Stimulated activated CD4-positive, alpha-beta T cell treated with anti-CD3 and anti-CD28 coated beads, Interleukin-4, amount 100 ng/mL, for 4 hours (primary cell): ENCODE data around the gene APOL1.

Experiments used
- DNase-seq, 2 experiments: peaks; one replicate each; pipeline ENCODE4 v3.0.0-alpha.2; 2020

Gene APOL1

DNA sequence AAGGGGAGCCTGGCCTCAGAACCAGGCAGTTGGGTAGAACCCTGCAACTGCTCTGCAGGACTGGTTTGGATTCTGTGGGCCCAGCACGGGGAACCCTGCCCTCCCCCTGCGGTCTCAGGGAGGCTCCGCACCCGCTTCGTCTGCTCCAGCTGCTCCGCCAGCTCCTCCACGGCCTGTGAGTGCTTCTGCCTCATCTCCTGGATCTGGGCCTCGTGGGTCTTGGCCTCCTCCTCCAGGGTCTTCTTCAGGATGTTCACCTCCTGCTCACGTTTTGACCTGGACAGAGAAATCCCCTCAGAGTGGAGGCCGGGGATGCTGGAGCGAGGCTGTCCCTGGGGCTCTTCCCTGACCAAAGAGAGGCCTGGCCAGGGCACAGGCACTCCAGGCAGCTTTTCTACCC, 41.9 kb downstream of the APOL1 start:
- DNase-seq, result no peak

DNA sequence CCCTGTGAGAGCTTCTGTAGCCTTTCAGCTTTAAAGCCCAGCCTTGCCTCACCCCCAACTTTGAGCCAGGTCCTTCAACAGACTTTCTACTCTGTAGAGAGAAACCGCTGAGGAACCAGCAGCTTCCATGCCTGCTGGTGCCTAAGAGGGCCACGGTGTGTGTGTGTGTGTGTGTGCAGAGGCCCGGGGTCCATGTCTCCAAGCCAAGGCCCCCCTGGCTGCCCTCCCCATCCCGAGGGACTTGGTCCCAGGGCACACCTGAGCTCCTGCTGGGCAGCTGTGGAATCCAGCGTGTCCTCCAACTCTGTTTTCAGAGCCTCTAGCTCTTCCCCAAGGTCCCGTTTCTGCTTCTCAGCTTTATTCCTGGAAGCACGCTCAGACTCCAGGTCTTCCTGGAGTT, 42.3 kb downstream of the APOL1 start:
- DNase-seq, result no peak

DNA sequence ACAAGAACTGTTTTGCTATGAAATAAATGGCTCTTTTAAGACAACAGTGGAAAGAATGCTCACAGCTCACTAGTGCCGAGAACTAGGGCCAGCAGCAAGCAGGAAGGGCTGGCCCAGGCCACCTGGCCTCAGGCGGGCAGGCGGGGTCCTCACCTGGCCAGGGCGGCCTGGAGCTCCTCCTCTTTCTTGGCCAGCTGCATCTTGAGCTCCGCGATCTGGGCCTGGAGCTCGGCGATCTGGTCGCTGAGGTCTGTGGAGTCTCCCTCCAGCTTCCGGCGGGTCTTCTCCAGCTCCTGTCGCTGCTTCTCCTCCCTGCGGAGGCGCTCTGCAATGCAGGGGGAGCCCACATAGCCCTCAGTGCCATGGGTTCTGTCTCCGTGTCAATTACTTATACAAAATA, 43.8 kb downstream of the APOL1 start:
- no peak for DNase-seq

DNA sequence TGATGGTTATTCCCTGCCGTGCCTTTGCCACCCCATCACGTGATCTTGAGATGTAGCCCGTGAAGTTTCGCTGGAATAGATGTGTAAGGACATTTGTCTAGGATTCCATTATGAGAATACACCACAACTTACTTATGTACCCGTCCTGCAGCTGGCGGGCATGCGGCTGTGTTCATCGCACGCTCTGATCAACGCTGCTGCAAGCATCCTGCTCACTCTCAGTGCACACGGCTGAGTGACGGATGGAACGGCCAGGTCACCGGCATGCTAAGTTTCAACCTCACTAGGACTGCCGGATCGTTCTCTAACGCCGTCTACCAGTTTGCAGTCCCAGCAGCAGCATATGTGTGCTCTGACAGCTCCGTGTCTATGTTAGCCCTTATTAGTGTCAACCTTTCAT, 44.6 kb downstream of the APOL1 start:
- DNase-seq, result no peak

DNA sequence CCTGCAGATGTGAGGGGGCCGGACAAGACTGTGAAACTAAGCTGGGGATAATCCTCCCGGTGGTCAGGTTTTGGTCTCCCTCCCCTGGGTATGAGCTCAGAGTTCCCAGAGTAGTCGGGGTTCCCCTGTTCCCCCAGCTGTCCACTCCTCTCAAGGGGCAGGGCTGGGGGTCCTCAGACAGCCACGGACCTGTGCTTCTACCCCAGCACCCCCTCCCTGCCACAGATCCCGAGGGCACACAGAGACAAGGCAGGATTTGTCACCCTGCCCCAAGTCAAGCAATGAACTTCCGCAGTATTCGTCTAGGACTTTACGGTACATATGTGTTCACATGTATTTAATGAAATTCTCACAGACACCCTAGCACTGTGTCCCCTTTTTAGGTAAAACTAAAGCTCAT, 45.2 kb downstream of the APOL1 start:
- no peak for DNase-seq

DNA sequence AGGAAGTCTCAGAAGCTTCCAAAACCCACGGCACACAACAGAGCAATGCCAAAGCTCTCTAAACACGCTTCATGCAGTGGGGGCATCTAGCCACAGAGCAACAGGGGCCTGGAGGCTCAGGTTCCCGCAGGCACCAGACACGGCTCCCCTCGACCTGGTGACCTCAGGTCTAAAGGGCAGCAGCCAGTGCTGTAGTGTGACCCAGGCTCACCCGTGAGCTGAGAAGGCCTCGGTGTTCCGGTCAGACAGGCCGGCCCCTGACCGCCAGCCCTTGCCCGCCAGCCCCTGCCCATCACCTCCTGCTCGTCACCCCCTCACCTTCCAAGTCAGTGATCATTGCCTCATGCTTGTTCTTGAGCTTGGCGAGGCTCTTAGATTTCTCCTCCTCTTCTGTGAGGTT, 45.7 kb downstream of the APOL1 start:
- no peak for DNase-seq

DNA sequence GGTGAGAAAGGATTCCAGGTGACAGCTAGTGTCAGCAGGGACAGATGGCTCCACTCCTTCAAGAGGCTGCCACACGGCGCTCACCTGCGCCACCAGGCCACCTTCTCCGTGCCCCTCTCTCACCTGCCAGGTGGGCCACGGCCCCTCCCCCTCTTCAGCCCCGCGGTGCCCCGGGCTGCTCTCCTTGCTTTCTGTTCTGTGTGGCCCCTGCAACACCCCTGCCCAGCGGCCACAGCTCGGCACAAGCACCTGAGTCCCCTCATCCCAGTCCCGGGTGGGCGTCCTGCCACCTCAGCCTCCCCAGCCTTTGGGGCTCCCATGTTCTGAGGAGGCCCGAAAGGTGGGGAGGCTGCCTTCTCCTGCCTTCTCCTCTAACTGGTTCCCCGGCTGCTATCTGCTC, 46.4 kb downstream of the APOL1 start:
- no peak for DNase-seq

DNA sequence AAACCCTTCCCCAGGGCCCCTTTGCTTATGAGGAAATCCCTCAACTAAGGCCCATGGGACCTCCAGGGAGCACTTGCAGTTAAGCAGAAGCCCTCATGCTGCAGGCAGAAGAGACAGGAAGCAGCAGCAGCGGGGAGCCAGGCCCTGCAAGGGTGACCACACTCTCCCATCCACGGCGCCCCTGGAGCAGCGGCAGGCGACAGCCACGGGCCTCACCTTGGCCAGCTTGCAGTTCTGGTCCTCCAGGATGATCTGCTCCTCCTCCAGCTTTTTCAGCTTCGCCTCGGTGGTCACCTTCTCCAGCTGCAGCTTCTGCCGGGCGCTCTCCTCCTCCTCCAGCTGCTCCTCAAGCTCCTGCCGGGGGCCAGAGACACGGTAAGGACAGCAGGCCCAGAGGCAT, 47.0 kb downstream of the APOL1 start:
- DNase-seq, result no peak

DNA sequence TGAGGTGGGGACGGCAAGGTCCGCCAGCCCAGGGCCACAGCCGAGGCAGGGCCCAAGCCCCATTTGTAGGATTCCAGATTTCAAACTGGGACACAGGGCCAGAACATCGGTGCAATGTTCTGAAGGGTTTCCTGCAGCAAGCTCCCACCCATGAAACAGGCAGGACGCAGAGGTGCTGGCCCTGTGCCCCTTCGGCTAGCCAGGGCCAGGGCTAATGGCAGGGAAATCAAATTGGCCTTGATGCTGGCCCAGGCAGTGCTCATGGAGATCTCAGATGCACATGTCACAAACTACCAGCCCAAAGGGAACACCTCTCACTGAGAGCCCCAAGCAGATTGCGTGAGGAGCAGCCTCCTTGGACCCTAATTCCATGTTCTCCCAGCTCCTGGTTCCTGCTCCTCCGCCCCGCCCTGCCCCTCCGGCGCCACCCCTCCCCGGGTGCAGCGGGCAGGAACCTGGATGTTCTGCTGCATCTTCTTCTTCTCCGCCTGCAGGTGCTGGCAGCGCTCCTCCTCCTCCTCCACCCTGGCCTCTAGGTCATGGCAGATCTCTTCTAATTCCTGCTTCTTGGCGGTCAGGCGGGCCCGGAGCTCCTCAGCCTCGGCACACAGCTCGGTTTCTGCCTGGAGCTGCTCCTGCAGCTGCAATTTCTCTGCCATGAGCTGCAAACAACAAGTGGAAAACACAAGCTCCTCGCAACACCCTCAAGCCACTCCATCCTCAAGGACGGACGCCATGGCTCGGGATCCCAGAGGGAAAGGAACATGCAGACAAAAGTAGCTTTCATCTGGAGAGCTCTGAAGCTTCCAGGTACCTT, 47.7 kb downstream of the APOL1 start:
- no peak for DNase-seq

DNA sequence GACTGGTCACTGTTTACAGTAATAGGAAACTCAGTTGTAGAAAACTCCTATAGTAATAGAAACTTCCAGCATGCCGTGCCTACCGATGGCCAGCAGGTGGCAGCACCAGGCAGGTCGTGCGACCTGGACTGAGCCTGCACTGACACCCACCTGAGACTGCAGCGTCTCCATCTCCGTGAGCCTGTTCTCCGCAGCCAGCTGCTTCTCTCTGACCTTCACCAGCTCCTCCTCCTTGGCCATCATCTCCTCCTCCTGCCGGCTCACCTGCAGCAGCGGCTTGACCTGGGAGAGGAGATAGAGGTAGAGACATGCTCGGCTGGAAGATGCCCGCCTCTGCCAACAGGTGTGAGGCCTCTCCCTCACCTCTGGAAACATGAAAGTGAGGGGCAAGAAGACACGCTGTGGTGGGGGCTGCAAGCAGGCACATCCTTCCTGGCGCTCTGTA, 48.5 kb downstream of the APOL1 start:
- peak; percentile 77 to 81 for DNase-seq

DNA sequence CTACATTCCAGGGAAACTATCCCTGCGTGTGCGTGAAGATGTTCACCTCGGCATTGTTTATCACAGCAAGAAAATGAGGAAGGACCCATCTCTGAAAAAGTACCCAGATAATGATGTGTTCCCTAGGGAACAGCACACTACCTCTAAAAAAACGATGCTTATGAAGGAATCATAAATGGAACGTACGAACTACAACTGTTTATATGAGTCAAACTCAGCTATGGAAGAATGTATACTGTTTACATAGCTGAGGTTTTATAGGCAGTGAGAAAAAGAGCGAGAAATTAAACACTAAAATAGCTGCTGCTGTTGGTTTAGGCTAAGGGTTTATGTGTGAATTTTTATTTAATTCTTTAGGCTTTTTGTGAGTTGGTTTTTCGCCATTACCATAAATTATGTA, 48.9 kb downstream of the APOL1 start:
- no peak for DNase-seq

DNA sequence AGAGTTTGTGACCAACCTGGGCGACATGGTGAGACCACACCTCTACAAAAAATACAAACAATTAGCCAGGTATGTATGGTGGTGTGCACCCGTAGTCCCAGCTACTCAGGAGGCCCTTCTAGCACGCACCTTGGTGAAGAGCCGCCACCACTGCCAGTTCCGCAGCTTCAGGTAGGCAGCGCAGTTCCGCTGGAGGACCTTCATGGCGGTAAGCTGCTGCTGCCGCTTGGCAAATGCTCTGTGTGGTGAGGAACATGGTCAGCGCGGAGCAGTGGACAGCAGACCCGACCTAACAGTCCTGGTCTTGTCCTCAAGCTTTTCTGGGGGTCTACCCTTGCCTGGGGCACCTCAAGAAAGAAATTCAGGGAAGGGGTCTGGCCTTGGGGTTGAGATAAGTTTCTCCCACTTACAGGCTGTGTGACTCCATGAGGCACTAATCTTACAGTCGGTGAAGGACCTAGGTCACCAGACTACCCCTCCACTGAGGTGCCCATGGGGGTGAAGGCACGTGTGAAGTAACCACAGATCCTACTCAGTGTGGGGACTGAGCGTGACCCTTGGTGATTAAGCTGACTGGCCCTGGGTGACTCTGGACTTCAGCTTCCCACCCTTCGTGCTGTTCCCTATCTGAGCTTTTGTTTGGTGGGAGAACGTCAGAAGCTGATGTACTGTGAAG, 49.6 kb downstream of the APOL1 start:
- no peak for DNase-seq

DNA sequence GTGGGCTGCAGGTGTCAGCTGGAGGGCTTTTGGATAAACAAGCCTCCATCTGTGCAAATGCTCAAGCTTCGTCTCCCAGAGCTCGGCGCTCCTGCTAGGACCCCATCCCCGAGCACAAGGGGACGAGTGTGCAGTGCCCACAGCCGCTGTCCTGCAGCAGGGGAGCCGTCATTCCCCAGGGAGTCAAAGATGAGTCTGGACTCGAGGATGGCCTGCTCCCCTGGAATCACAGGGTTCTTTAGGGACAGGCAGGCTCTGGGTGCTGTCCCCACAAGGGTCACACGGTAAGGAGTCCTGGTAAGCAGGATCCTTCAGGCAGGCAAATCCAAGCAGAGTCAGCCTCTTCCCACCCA, 50.2 kb downstream of the APOL1 start:
- DNase-seq, result no peak

DNA sequence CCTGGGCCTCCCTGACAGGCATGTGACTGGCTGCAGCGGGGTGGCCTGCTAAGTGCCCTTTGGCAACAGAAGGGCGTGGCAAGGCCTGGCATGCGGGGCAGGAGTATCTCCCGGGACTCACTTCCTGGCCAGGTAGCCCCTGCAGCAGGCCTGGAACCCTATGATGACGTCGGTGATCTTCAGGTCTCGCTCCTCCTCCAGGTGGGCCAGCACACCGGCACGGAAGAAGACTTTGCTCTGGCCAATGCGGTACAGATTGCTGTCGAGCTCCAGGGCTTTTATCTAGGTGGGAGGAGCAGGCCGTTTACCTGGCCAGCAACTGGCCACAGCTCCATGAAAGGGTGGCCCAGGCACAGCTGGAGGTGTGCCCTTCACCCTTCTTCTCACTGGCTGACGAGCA, 50.9 kb downstream of the APOL1 start:
- DNase-seq, result no peak

DNA sequence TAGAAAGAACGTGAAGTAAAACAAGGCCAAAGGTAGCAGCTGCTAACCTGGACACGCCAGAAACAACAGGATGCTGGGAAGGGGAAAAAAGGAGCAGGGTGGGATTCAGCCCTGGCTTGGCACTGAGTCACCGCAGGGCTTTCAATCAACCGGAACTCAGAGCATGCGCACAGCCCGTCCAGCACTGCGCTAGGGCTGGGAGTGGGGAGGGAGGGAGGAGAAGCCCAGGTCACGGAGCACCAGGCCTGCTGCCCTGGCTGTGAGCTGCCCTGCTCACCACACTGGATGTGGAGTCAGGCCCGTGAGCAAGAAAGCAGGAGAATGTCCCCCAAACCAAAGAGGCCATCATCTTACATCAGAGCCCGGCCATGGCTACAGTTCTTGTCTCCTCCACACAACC, 51.5 kb downstream of the APOL1 start:
- DNase-seq, result no peak

DNA sequence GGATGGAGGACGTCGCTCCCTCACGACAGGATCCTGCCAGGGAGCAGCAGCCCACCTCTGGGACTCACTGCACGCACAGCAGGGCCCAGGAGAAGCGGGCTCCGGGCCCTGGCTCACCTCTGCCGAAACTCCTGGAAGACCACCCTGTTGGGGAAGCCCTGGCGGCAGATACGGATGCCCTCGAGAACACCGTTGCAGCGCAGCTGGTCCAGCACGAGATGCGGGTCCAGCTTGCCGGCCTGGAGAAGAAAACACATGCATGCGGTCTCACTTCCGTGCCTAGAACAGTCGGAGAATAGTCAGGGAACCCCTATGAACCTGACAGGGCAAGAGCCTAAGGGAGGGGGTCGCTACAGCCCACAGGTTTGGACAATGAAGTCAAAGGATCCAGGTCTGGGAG, 52.9 kb downstream of the APOL1 start:
- DNase-seq, result no peak

DNA sequence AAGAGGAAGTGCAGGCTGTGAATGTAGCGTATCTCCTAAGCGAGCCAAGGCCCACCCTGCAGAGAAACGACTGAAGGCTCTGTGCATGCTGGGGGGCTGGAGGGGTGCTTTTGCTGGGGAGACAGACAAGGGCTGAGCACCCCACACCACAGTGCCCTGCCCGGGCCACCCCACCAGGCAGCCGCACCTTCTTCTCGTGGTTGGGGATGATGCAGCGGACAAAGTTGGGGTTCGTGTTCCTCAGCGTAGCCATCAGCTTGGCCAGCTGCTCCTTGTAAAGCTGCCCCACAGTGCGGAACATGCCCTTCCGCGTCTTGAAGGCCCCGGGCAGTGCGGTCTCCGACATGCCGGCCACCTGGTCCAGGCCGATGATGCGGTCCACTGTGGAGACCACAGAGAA, 53.3 kb downstream of the APOL1 start:
- DNase-seq, result no peak

DNA sequence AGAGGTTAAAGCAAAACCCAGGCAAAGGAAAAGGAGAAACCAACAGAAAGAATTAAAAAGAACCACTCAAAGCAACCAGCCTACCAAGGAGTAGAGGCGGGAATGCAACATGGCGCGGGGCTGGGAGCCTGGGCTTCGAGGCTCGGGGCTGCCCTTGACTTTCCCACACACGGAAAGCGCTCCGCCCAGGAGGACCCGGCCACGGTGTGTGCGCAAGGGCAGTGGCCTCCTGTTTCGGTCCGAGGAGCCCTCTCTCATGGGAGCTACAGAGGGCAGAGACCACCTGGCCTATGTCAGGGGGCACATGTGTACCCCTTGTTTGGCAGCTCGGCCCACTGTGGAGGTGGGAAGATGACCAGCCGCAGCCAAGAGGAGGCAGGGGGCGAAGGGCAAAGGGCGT, 55.9 kb downstream of the APOL1 start:
- DNase-seq, result no peak

DNA sequence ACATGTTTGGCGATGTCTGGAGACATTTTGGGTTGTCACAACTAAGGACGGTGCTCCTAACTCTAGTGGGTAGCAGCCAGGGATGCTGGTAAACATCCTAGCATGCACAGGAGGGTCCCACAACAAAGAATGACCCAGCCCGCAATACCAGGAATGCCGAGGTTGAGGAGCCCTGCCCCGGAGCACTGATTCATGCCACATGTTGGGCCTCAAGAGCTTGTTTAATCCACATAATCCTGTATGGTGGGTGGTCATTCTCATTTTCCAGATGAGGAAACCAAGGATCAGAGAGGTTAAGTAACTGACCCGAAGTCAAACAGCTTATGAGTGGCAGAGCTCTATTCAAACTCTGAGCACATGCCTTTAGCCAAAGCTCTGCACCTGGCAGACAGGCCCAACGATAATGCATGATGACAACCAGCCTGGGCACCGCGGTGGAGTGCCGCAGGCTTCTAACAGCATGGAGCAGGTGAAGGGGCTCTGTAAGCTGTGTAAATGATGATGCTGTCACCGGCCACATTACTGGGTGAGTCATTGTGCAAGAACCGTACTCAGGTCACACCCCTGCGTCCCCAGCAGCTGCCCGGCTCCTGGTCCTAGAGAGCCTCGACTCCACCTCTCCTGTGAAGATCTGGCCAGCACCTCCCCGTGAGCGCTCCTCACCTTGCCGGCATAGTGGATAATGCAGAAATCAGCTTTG, 58.6 kb downstream of the APOL1 start:
- no peak for DNase-seq

DNA sequence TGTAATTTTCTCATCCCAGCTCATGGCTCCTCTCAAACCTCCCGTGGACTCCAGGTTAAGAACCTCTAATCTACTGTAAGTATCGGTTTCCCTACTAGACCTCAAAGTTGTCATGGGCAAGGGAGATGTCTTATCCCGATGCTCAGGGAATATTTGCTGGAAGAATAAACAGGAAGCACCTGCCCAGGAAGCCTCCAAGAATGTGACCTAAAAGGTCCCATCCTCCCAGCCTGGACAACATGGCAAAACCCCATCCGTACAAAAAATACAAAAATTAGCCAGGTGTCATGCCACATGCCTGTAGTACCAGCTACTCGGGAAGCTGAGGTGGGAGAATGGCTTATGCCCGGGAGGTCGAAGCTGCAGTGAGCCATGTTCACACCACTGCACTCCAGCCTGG, 62.4 kb downstream of the APOL1 start:
- DNase-seq, result no peak

DNA sequence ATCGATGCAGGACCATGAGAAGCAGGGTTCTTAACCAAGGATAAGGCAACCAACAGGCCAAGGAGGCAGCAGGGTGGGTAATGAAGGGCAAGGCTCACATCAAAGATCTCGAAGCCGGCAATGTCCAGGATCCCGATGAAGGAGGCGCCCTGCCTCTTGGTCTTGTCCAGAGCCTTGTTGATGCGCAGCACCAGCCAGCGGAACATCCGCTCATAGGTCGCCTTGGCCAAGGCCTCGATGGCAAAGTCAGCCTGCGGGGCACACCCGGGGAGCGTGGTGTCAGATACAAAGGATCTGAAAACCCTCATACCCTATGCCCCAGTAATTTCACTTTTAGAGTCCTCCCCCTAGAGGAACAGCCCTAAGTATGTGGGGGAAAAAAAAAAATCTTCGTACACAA, 63.5 kb downstream of the APOL1 start:
- DNase-seq, result no peak
